Thyroid gland (tissue), 4 donors: ENCODE measurements around the gene SGIP1.

Experiments
- CTCF ChIP-seq, 6 experiments: fragments of 200-600 bp in 3 of 6; fragments of 450-650 bp in 3 of 6; sonication (generic) in 3 of 6; IDR thresholded peaks; one replicate each; pipeline ENCODE4 v1.5.1; 2016 to 2019; ENCODE audit warnings: antibody characterized with exemption in 6 of 6, mild to moderate bottlenecking in 2 of 6, inconsistent platforms in 1 of 6, moderate library complexity in 1 of 6
- POLR2A ChIP-seq, 2 donors: fragments of 450-650 bp; IDR thresholded peaks; one replicate each; pipeline ENCODE4 v1.6.1; 2017; ENCODE audit warnings: antibody characterized with exemption in 2 of 2, mild to moderate bottlenecking in 2 of 2, moderate library complexity in 1 of 2

DNA sequence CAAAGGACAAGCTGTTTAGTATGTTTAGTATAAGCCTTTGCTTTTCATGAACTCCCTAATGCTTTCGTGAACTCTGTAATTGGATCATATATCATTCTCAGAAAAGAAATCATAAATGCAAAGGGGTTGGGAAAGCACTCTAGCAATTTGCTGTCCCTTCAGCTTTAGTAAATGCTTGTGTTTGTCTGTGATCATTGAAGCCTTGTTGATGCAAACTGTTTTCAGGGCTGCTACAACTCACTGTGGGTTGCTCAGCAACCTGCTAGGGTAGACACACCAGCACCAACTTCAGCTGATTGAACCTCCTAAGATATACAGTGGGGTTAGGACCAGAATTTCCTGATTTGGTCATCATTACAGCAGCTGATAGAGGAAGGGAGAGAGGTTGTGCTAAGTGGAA, 95.0 kb downstream of the SGIP1 start:
- TF ChIP-seq CTCF (IDR thresholded peaks at IDR 0.05) = no peak
- TF ChIP-seq POLR2A (IDR thresholded peaks at IDR 0.05) = no peak
